GM08714 (cell line): ENCODE measurements around the gene KCNH8.

ENCODE experiments used
- H3K4me3 ChIP-seq: fragments of 200-500 bp; sonication (Bioruptor generic); 2 replicates; pipeline ENCODE4 v1.5.1; 2014; ENCODE audit warnings: mild to moderate bottlenecking, low read length, inconsistent platforms
- ZNF274 ChIP-seq: IDR thresholded peaks from 2 replicates; pipeline ENCODE4 v1.6.1; 2012; ENCODE audit warnings: mild to moderate bottlenecking, low read depth, low read length

KCNH8 gene

DNA sequence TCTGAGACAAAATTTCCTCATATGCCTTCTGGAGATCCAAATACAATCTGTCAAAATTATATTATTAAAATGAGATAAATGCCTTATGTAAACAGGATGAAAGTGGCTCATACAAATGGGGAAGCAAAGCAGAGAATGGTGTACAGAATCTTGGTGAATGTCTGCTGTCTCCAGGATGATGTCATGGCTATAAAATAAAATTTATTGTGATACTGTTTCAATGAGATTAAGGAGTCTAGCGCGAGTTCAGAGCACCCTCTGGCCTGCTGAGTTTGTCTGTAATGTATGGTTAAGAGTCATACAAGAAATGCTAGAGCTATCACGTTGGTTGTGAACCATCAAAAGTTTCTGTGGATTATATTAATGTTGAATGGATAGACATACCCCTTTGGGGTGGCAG lies 426.0 kb downstream of the KCNH8 start:
- no peak overlapping the region for H3K4me3 ChIP-seq
- no peak for TF ChIP-seq ZNF274

DNA sequence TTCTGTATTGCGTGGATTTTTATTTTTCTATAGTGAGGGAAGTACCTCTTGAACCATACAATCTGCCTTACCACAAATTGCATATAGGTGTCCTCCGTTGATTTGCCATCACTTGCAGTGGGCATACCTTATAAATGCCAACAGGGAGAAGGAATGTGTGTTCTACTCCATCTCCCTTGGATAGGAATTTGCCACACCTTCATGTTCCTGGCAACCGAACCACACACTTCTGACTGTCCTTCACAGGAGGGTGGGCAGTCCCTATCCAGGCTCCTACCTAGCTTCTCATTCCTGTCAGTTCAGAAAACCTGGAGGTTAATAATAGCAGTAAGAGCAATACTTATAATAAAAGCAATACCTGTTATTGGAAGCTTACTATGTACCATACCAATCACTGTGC lies 428.0 kb downstream of the KCNH8 start:
- TF ChIP-seq ZNF274 = no peak
- H3K4me3 ChIP-seq = no peak overlapping the region
